ENCODE measurements around the gene RDH14.

DNA sequence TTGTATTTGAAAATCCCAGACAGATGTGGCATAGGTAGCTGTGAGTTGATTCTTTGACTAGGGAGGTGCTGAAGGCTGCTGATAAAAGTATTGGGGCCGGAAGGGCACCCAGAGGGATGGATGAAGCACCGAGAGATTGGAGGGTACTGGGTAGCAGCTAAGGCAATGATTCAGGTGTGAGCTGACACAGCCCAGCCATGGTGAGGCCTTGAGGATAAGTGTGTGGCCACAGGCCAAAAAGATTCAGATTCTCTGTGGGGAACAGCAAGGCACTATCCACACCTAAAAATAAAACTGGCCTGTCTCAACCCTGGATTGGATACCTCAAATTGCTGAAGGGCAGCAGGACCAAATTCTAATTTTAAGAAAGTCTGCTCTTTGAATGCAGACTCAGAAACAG lies 35.2 kb downstream of the RDH14 start:
- TF ChIP-seq, protein P1, sequence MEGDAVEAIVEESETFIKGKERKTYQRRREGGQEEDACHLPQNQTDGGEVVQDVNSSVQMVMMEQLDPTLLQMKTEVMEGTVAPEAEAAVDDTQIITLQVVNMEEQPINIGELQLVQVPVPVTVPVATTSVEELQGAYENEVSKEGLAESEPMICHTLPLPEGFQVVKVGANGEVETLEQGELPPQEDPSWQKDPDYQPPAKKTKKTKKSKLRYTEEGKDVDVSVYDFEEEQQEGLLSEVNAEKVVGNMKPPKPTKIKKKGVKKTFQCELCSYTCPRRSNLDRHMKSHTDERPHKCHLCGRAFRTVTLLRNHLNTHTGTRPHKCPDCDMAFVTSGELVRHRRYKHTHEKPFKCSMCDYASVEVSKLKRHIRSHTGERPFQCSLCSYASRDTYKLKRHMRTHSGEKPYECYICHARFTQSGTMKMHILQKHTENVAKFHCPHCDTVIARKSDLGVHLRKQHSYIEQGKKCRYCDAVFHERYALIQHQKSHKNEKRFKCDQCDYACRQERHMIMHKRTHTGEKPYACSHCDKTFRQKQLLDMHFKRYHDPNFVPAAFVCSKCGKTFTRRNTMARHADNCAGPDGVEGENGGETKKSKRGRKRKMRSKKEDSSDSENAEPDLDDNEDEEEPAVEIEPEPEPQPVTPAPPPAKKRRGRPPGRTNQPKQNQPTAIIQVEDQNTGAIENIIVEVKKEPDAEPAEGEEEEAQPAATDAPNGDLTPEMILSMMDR (IDR thresholded peaks at IDR 0.05), result no peak
- TF ChIP-seq POLR2A (IDR thresholded peaks at IDR 0.05), result no peak
